HEK293 (cell line): ENCODE results near the gene CILP.

ENCODE experiments used
- CTCF ChIA-PET: fragments of 350-600 bp; formaldehyde crosslinking; extraction: SDS; loops from one replicate; lab custom pipeline; 2021; ENCODE audit warnings: antibody characterized with exemption; lab: Yijun Ruan, JAX
- POLR2A ChIA-PET: fragments of 300-600 bp; formaldehyde crosslinking; extraction: SDS; loops from one replicate; lab custom pipeline; 2020; ENCODE audit warnings: antibody characterized with exemption, inconsistent platforms; lab: Yijun Ruan, JAX
- H3K27ac ChIP-seq: fragments of 200-500 bp; sonication (Bioruptor generic); 2 replicates; pipeline ENCODE4 v1.5.1; 2014; ENCODE audit warnings: low read depth, low read length, control low read depth, inconsistent platforms; ENCODE audit errors: extremely low read depth
- H3K36me3 ChIP-seq, 2 experiments: fragments of 200-500 bp in 1 of 2; sonication (Bioruptor generic) in 1 of 2; 1 replicate in 1 of 2; 2 replicates in 1 of 2; pipeline ENCODE4 v1.5.1; 2014 to 2017; ENCODE audit warnings: inconsistent platforms in 2 of 2, low read length in 2 of 2; ENCODE audit not compliant: control insufficient read depth in 2 of 2, insufficient read depth in 1 of 2
- H3K4me1 ChIP-seq: fragments of 200-500 bp; sonication (Bioruptor generic); 2 replicates; pipeline ENCODE4 v1.5.1; 2014; ENCODE audit warnings: mild to moderate bottlenecking, low read length, inconsistent platforms; ENCODE audit not compliant: control insufficient read depth, insufficient read depth
- H3K4me3 ChIP-seq: 2 replicates; pipeline ENCODE4 v1.5.1; 2011; ENCODE audit warnings: low read depth, mild to moderate bottlenecking, control low read depth, low read length, moderate library complexity
- H3K9me3 ChIP-seq: fragments of 200-500 bp; sonication (Bioruptor generic); 2 replicates; pipeline ENCODE4 v1.5.1; 2014; ENCODE audit warnings: low read depth, low read length, inconsistent platforms; ENCODE audit not compliant: control insufficient read depth, insufficient read depth
- BCL11A ChIP-seq: fragments of 450-650 bp; formaldehyde crosslinking; IDR thresholded peaks from 2 replicates; pipeline ENCODE4 v1.5.1; 2016; ENCODE audit warnings: low read depth, missing biosample characterization, missing genetic modification characterization
- GLI2 ChIP-seq: fragments of 450-650 bp; formaldehyde crosslinking; IDR thresholded peaks from 2 replicates; pipeline ENCODE4; 2017; ENCODE audit warnings: missing biosample characterization, missing genetic modification characterization, low read depth, borderline replicate concordance
- GLIS2 ChIP-seq: fragments of 450-650 bp; formaldehyde crosslinking; IDR thresholded peaks from 2 replicates; pipeline ENCODE4 v1.5.1; 2016; ENCODE audit warnings: missing biosample characterization, missing genetic modification characterization
- HOXC10 ChIP-seq: sonication (generic); formaldehyde crosslinking; IDR thresholded peaks from 2 replicates; pipeline ENCODE4 v1.8.1; 2023; ENCODE audit warnings: mild to moderate bottlenecking, missing genetic modification reagents
- KLF9 ChIP-seq: fragments of 450-650 bp; formaldehyde crosslinking; IDR thresholded peaks from 2 replicates; pipeline ENCODE4 v1.5.1; 2016; ENCODE audit warnings: missing biosample characterization, missing genetic modification characterization, low read depth
- REPIN1 ChIP-seq: fragments of 450-650 bp; formaldehyde crosslinking; IDR thresholded peaks from 2 replicates; pipeline ENCODE4 v1.5.1; 2017; ENCODE audit warnings: missing biosample characterization, missing genetic modification characterization, low read depth
- TCF7L2 ChIP-seq: IDR thresholded peaks from 2 replicates; pipeline ENCODE4 v1.6.1; 2011; ENCODE audit warnings: low read depth, mild to moderate bottlenecking, inconsistent platforms, low read length, moderate library complexity, borderline replicate concordance
- ZFP37 ChIP-seq: fragments of 450-650 bp; formaldehyde crosslinking; IDR thresholded peaks from 2 replicates; pipeline ENCODE4 v1.5.1; 2016; ENCODE audit warnings: missing biosample characterization, missing genetic modification characterization
- ZNF140 ChIP-seq: fragments of 450-650 bp; formaldehyde crosslinking; IDR thresholded peaks from 2 replicates; pipeline ENCODE4 v1.5.1; 2016; ENCODE audit warnings: missing biosample characterization, missing genetic modification characterization
- ZNF155 ChIP-seq: fragments of 450-650 bp; formaldehyde crosslinking; IDR thresholded peaks from 2 replicates; pipeline ENCODE4 v1.5.1; 2016; ENCODE audit warnings: missing biosample characterization, missing genetic modification characterization
- ZNF16 ChIP-seq: fragments of 450-650 bp; formaldehyde crosslinking; IDR thresholded peaks from 2 replicates; pipeline ENCODE4 v1.5.1; 2016; ENCODE audit warnings: low read depth, missing biosample characterization, missing genetic modification characterization
- ZNF223 ChIP-seq: fragments of 450-650 bp; formaldehyde crosslinking; IDR thresholded peaks from 2 replicates; pipeline ENCODE4 v1.5.1; 2016; ENCODE audit warnings: missing biosample characterization, missing genetic modification characterization
- ZNF37A ChIP-seq: fragments of 450-650 bp; IDR thresholded peaks from 2 replicates; pipeline ENCODE4 v1.5.1; 2018; ENCODE audit warnings: missing biosample characterization, missing genetic modification characterization
- ZNF404 ChIP-seq: fragments of 450-650 bp; formaldehyde crosslinking; IDR thresholded peaks from 2 replicates; pipeline ENCODE4 v1.5.1; 2017; ENCODE audit warnings: missing biosample characterization, missing genetic modification characterization
- ZNF416 ChIP-seq: fragments of 450-650 bp; formaldehyde crosslinking; IDR thresholded peaks from 2 replicates; pipeline ENCODE4 v1.5.1; 2016; ENCODE audit warnings: missing biosample characterization, missing genetic modification characterization
- ZNF433 ChIP-seq: fragments of 450-650 bp; formaldehyde crosslinking; IDR thresholded peaks from 2 replicates; pipeline ENCODE4 v1.5.1; 2016; ENCODE audit warnings: missing biosample characterization, missing genetic modification characterization, low read depth
- ZNF473 ChIP-seq: fragments of 450-650 bp; formaldehyde crosslinking; IDR thresholded peaks from 2 replicates; pipeline ENCODE4 v1.5.1; 2017; ENCODE audit warnings: missing biosample characterization, missing genetic modification characterization
- ZNF529 ChIP-seq: fragments of 450-650 bp; formaldehyde crosslinking; IDR thresholded peaks from 2 replicates; pipeline ENCODE4 v1.5.1; 2017; ENCODE audit warnings: missing genetic modification characterization, missing biosample characterization; ENCODE audit not compliant: insufficient replicate concordance
- ZNF548 ChIP-seq: fragments of 450-650 bp; formaldehyde crosslinking; IDR thresholded peaks from 2 replicates; pipeline ENCODE4 v1.5.1; 2016; ENCODE audit warnings: missing biosample characterization, missing genetic modification characterization
- ZNF660 ChIP-seq: fragments of 450-650 bp; IDR thresholded peaks from 2 replicates; pipeline ENCODE4 v1.5.1; 2018; ENCODE audit warnings: missing biosample characterization, mild to moderate bottlenecking, missing genetic modification characterization
- ZNF707 ChIP-seq: fragments of 450-650 bp; formaldehyde crosslinking; IDR thresholded peaks from 2 replicates; pipeline ENCODE4 v1.5.1; 2016; ENCODE audit warnings: missing biosample characterization, missing genetic modification characterization
- TF ChIP-seq, protein P1 (sequence below): fragments of 450-650 bp; formaldehyde crosslinking; IDR thresholded peaks from 2 replicates; pipeline ENCODE4 v1.5.1; 2016; ENCODE audit warnings: missing biosample characterization, missing genetic modification characterization, low read depth
- TF ChIP-seq, protein P2 (sequence below): fragments of 450-650 bp; formaldehyde crosslinking; IDR thresholded peaks from 2 replicates; pipeline ENCODE4 v1.5.1; 2016; ENCODE audit warnings: missing biosample characterization, missing genetic modification characterization
- TF ChIP-seq, protein P3 (sequence below): fragments of 450-650 bp; formaldehyde crosslinking; IDR thresholded peaks from 2 replicates; pipeline ENCODE4 v1.5.1; 2017; ENCODE audit warnings: missing biosample characterization, missing genetic modification characterization

The CILP gene

DNA sequence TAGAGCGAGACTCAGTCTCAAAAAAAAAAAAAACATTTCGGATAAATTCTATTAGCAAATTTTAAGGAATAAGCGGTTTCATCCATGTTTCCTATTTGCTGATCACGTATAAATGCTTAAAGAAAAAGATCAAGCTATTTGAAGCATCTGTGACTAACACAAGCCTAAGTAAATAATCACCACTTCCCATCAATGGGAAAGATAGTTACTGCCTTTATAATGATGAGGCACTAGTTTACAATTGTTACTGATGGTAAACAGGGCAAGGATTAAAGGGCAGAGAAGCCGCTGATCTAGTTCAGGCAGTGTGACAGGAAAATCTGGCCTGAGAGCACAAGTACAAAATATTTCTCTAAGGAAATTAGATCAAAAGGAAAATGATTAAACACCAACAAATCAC is 39.8 kb downstream of the CILP start:
- POLR2A ChIA-PET: no interaction called here
- Histone ChIP-seq H3K4me3 (no peak overlapping the region), H3K27ac (no peak overlapping the region), H3K9me3 (no peaks in the 10 kb centered on the region), H3K36me3 (peaks cover 17 to 49% of the 10 kb centered on the region in 2 experiments), H3K4me1 (no peaks in the 10 kb centered on the region)
- CTCF ChIA-PET: no interaction called here
- TF ChIP-seq, protein P1, sequence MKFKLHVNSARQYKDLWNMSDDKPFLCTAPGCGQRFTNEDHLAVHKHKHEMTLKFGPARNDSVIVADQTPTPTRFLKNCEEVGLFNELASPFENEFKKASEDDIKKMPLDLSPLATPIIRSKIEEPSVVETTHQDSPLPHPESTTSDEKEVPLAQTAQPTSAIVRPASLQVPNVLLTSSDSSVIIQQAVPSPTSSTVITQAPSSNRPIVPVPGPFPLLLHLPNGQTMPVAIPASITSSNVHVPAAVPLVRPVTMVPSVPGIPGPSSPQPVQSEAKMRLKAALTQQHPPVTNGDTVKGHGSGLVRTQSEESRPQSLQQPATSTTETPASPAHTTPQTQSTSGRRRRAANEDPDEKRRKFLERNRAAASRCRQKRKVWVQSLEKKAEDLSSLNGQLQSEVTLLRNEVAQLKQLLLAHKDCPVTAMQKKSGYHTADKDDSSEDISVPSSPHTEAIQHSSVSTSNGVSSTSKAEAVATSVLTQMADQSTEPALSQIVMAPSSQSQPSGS (tag by site-specific recombination): no peak
- no peak for TF ChIP-seq ZNF548
- TF ChIP-seq, protein P2, sequence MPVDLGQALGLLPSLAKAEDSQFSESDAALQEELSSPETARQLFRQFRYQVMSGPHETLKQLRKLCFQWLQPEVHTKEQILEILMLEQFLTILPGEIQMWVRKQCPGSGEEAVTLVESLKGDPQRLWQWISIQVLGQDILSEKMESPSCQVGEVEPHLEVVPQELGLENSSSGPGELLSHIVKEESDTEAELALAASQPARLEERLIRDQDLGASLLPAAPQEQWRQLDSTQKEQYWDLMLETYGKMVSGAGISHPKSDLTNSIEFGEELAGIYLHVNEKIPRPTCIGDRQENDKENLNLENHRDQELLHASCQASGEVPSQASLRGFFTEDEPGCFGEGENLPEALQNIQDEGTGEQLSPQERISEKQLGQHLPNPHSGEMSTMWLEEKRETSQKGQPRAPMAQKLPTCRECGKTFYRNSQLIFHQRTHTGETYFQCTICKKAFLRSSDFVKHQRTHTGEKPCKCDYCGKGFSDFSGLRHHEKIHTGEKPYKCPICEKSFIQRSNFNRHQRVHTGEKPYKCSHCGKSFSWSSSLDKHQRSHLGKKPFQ: no peak
- no peak for TF ChIP-seq KLF9 (tag by site-specific recombination)
- no peak for TF ChIP-seq ZNF16 (tag by site-specific recombination)
- no peak for TF ChIP-seq ZNF433 (tag by site-specific recombination)
- TF ChIP-seq ZNF155: no peak
- TF ChIP-seq HOXC10 (CRISPR knock-in tag): no peak
- no peak for TF ChIP-seq ZNF140
- TF ChIP-seq BCL11A (tag by site-specific recombination): no peak
- no peak for TF ChIP-seq ZFP37 (tag by site-specific recombination)

DNA sequence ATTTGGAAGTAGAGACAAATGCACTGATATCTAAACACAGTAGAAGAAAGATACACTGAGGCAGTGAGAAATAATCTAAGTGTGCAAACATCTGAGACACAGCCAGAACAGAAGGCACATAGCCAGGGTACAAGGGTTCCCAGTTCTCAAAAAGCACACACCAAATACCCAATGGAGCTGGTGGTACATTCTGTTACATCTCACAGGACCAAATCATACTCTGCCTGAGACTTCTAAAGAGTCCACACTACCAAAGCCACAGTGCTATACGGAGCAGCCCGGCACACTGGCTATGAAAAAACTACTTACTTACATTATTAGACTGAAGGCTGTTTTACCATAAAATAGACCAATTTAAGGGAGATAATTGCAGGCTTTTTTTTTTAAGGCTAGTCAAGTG is 45.4 kb downstream of the CILP start:
- TF ChIP-seq ZNF707 (tag by site-specific recombination): no peak
- no peak for TF ChIP-seq ZNF223 (tag by site-specific recombination)
- no peak for TF ChIP-seq ZNF660 (tag by site-specific recombination)
- TF ChIP-seq ZNF37A (tag by site-specific recombination): no peak
- TF ChIP-seq ZNF529 (tag by site-specific recombination): no peak
- no peak for TF ChIP-seq TCF7L2
- no peak for TF ChIP-seq ZNF404 (tag by site-specific recombination)
- TF ChIP-seq ZNF140: no peak
- TF ChIP-seq GLI2 (tag by site-specific recombination): no peak
- no peak for TF ChIP-seq ZNF473 (tag by site-specific recombination)
- no peak for TF ChIP-seq ZNF416 (tag by site-specific recombination)
- TF ChIP-seq GLIS2: no peak
- TF ChIP-seq, protein P3, sequence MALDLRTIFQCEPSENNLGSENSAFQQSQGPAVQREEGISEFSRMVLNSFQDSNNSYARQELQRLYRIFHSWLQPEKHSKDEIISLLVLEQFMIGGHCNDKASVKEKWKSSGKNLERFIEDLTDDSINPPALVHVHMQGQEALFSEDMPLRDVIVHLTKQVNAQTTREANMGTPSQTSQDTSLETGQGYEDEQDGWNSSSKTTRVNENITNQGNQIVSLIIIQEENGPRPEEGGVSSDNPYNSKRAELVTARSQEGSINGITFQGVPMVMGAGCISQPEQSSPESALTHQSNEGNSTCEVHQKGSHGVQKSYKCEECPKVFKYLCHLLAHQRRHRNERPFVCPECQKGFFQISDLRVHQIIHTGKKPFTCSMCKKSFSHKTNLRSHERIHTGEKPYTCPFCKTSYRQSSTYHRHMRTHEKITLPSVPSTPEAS: no peak
- no peak for TF ChIP-seq REPIN1 (tag by site-specific recombination)
- TF ChIP-seq, all 188 proteins: peak for 0
- H3K9me3 ChIP-seq: no peaks in the 10 kb centered on the region
- POLR2A ChIA-PET: no interaction called here

More for the DNA sequence above, 45.4 kb downstream of the CILP start:
- CTCF ChIA-PET: interaction anchor here (0.7 kb wide), 1 partner anchor 205 kb away, joined by 3 read pairs; no protein-coding TSS in a partner anchor
- no peak overlapping the region for H3K4me3 ChIP-seq
- H3K4me1 ChIP-seq: no peaks in the 10 kb centered on the region
- no peak overlapping the region for H3K27ac ChIP-seq
- H3K36me3 ChIP-seq: peaks cover 17 to 36% of the 10 kb centered on the region in 2 experiments
